HPDE6-E6E7 (cell line): ENCODE results near the gene ACD.
A peak's percentile ranks its signal among the peaks of the same experiment; 100 is the strongest.

Experiments used
- DNase-seq: peaks from one replicate; pipeline ENCODE4 v3.0.0; 2011; ENCODE audit warnings: missing footprints; ENCODE audit errors: extremely low spot score

ACD gene

DNA sequence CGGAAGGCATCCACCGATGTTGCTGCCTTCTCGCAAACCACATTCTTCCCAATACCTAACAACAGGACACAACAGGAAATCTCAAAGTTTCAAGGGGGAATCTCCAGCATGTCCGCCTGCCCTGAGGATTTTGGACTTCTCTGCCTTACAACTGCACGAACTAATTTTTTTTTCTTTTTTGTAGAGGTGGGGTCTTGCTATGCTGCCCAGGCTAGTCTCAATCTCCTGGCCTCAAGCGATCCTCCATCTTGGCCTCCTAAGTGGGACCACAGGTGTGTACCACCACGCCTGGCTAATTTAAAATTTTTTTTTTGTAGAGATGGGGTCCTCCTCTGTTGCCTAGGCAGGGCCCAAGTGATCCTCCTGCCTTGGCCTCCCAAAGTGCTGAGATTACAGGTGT lies 15.9 kb upstream of the ACD start:
- no peak for DNase-seq

DNA sequence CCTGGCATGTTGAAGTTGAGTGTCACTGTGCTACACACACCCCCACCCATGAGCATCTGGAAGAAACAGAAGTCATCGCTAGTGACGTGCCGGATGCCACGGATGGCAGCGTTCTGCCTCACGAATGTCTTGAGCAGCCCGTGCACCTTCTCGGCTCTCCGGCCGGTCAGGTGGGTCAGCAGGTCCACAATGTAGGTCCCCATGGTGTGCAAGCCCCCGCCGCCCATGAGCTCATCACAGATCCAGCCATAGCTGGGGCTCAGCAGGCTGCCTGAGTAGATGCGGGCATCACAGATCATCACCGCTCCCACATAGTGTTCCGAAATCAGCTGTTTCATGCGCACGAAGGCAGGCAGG lies 15.5 kb upstream of the ACD start:
- no peak for DNase-seq

DNA sequence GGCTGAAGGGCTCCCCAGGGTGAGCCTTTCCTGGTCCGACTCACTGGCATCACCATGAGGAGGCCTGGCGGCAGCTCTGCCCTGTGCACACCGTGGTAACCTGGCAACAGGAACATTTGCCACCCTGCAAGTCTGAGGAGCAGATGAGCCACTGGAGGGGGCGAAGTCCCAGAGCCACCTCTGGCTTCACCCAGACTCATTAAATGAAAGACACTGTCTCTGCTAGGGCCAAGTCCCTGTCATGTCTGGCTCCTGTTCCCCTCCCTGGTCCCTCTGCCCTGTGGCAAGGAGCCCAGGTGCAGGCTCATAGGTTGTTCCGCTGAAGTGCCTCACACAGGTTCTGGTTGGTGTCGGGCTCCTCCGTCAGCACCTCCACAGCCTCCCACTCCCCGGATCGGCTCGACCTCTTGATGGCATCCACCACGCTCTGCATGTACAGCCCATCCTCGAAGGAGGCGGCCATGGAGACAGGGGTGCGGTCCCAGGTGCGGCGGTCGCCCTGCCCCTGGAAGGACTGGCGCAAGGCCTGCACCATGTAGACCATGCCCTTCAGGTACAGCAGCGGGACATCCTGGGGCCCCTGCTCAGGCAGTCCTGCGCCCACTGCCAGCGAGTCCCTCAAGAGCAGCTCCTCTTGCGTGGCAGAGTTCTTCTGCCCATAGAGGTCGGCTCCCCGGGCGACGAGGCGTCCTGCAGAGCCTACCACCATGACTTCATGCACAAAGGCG lies 15.0 kb upstream of the ACD start:
- DNase-seq: no peak

DNA sequence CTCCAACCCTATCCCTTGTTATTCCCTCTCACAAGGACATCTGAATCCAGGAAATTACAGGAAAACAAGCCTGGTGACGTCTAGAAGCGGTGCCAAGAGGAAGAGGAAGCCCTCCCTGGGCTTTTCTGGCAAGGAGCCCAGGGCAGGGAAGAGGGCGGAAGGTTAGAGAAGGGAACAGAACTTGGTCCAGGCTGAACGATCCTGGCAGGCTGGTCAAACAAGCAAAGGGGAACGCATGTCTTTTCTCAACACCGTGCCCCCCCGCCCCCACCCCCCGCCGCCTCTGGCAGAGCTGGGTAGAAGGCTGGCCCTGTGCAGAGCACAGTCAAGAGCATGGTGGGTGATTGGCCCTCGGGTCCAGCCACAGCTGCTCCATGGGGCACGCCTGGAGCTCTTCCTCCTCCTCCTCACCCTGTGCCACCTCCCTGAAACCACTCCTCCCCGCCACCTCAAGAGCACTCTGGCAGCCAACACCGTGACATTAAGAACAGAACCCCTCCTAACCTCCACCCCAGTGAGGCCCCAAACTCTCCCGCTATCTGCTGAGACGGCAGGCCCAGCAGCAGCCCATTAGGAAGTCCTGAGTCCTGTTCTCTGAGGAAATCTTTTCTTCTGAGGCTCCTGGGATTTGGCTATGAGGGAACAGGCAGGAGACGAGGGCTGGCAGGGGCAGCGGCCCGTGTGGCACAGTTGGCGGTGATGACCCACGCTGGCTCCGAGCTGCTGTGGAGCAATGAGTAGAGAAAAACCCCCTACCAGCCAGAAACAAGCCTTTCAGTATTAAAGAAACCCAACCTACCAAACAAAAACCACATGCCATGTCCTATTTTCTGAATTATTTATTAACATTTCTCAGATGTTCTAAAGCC lies 13.9 kb upstream of the ACD start:
- DNase-seq: no peak

DNA sequence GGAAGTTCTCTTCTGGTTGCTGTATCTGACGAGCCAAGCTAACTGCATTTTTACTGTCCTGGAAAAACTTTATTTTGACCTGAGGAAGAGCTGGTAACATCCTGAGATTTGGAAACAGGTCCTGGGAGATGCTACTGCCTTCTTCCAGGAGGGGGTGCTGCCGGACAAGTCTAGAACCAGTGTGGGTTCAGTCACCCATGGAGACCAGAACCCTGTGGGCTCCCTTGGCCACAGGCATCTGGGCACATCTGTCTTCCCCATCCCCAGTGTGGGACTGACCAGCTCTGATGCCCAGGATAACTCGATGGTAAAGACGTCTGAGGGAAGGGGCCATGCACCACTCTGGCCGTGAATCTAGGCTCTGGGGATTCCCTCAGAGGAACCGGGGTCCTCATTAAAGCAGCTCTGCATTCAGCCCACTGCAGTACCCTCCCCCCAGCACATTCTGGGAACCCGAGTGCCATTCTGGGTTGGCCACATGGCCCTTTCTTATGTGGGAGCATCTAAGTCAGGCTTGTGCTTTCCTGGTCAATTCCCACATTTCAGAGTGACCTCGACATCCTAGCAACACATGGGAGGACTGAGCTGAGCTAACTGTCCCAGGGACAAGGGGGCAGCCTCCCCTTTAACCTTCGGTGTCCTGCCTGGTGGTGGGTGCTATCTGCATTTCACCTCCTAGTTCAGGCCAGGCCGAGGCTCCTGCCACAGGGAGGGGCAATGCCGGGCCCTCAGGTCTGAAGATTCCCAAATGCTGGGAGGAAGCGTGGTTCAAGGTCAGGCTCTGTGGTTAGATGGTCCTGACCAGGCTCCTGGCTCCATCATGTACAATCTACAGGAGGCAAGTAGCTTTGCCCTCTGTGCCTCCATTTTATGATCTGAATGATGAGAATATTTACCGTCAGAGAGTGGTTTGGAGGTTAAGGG lies 12.9 kb upstream of the ACD start:
- DNase-seq: peak; percentile 79

DNA sequence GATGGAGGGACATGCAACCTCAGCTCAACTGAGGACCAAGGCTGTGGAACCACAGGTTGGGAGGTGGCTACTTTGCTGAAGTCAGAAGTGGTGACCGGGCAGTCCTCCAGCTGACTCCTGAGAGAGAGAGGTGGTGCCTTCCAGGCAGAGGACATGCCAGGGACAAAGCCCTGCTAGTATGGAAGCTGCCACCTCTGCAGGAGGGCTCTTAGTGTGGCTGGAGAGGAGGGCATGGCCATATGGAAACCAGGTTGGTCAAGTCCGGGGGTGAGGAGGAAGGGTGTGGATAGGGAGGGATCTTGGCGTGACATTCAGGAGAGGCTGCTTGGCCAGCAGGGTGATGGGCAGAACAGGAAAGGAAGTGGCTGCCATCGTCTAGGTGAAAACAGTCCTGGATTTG lies 12.2 kb upstream of the ACD start:
- no peak for DNase-seq

DNA sequence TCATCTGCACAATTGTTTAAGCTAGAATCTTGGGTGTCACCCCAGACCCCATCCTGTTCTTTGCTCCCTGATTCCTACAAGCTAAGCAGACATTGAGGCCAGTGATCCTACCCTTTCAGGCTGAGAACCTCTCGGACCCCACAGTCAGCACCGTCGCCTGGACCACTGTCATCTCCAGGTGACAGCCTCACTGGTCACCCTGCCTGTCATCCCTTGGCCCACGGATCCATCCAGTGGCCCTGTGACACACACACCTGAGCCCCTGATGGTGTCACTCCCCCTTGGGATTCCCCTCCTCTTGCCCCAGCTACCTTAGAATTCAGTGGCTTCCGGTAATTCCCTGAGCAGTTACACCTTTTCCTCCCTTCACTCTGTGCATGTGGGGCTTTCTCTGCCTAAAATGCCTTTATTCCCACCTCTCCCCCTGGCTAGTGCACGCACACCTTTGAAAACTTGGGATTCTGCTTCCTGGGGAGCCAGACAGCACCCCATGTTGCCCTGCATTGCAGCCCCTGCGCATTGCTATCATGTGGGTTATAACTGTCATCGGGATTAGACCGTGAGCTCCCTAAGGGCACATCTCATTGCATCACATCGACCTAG lies 9.5 kb upstream of the ACD start:
- no peak for DNase-seq

DNA sequence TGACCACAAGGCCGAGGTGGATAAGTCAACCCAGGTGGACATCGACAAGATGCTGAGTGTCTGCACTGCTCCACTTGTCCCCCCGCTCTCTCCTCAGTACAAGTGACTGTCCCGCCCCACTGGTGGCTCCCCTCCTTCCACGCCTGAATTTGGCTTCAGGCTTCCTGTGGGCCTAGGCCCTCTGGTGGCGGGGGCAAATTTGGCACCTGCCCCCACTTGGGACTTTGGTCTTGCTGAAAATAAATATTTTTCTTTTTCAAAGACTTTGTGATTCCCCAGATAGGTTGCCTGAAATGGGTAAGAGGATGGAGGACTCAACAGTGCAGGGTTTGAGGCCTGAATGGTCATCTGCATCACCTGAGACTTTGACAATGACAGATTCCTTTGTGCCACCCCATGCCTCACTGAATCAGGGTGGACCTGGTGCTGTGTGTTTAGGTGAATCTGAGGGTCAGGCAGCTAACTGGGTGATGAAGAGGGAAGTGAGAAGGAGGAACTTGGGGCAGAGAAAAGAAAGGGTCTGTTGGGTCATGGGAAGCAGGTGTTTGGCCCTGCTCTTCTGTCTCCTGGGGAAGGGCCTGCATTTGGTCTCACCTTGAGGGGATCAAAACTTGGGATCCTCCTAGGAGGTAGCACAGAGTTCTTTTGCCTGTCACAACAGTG lies 8.6 kb upstream of the ACD start:
- no peak for DNase-seq

DNA sequence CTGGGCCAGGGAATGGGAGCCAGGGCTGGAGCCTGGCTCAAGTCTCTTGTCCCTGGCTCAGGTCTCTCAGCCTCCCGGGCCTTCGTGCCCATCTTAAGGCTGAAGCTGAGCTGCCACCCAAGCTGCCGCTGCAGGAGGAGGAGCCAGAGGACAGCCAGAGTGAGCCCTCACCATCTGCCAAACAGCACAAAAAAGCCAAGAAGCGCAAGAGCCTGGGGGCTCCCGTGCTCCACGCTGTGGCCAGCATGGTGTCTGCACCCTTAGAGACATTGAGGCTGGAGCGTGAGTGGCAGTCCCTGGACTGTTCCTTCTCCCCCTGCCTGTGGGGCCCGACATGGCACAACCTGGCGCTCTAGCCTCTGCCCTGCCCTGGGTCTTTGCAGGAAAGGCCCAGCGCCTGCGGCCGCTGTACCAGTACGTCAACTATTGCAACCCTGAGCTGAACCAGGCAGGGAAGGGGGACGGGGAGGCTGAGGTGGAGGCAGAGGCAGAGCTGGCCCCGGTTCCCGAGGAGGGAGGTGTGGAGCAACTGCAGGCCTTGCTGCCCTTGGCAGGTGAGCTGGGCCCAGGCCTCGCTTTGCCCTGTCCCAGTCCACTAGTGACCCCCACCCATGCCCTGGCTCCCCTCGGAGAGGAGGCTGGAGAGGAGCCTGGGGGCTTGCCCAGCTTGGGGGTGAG lies 7.9 kb upstream of the ACD start:
- peak; percentile 99 for DNase-seq

DNA sequence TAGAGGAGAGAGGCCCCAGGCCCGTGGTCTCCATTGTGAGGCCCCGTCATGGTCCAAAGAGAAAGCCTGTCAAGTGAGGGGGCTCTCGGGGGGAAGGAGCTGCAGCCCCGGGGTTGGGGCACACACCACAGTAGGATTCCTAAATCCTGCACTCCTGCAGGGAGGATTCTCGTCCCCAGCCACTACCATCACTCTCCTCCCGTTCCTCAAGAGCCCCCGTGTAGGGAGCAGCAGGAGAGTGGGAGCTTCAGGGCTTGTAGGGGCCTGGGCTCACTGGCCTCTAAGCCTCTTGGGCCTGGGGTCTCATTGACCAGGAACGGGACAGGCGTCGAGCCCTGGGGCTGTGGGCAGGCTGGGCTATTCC lies 7.4 kb upstream of the ACD start:
- no peak for DNase-seq

DNA sequence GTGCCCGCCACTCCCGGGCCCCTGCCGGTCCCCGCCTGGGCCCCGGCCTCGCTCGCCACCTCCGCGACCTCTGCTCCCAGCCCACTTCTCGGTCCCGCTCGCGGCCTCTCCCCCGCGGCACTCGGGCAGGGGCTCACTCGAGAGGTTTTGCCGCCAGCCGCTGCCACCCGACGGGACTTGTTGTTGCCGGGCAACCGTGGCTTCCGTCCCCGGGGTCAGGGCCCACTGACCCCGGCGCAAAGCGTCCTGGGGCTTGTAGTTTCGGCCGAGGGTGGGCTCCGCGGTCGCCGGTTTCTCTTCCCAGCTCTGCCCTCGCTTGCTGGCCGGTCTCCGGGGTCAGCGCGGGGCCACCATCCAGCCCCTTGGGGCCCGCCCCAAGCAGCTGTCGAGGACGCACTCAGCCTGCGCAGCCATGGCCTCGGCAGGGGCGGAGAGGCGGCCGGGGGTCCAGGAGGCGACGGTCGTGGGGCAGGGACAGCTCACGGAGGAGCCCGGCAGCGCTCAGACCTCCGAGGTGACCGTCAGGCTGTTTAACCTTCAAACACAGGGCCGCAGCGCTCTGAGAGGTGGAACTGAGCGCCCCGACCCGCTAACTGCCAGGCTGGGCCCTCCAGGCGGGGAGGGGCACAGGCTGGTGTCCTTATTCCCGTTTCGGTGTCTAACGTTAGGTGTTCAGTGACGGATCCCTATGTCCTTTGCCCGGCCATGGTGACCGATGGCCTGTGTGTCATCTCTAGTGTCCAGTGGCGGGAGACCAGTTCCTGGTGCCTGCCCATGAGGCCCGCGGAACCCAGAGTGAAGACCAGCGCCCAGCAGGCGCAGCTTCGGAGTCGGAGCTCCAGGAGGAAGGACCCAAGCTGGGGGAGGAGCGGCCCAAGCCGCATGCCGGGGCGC lies 6.7 kb upstream of the ACD start, which contains the start of the genes C16orf86 and ENKD1:
Gene C16orf86 (plus strand): TSS at position 256 of the 894 bp plus-strand sequence. CDS start 157 bp downstream, at position 413.
Gene ENKD1 (minus strand): TSS at position 192 of the 894 bp plus-strand sequence. CDS start 308 bp downstream, outside the sequence.
- peak; percentile 79 for DNase-seq

DNA sequence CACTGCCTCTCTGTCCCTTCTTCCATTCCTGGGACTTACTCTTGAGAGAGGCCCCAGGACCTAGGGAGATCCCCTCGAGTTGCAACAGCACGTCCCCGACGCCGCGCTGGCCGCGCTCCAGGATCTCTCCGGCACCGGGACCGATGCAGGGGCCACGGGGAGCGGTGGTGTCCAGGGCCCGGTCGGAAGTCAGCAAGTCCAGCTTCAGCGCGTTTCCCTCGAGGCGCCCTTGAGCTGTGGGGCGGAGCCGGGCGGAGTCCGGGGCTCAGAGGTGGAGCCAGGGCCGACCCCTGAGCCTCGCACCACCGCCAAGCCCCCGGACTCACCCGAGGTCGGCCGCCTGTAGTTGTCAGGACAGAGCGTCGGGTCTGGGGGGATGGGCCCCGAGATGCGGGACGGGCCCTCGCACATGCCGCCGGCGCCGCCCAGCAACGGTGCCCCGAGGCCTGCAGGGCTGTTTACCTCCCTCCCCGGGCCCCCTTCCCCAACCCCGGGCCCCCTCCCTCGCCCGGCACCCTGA lies 6.0 kb upstream of the ACD start:
- DNase-seq: no peak

DNA sequence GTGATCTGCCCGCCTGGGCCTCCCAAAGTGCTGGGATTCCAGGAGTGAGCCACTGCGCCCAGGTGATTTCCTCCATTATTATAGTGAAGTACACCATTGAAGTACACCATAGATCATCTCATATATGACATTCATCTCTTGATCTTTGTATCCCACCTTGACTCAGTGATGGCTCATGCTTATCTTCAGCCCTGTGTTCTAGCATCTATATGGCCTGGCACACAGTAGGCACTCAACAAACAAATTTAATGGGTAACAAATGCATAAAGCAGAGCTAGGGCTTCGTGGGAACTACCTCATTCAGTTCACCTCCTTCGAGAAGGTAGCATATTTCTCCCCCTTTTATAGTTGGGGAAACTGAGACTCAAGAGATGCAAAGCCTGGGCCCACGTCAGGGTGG lies 5.5 kb upstream of the ACD start:
- no peak for DNase-seq

DNA sequence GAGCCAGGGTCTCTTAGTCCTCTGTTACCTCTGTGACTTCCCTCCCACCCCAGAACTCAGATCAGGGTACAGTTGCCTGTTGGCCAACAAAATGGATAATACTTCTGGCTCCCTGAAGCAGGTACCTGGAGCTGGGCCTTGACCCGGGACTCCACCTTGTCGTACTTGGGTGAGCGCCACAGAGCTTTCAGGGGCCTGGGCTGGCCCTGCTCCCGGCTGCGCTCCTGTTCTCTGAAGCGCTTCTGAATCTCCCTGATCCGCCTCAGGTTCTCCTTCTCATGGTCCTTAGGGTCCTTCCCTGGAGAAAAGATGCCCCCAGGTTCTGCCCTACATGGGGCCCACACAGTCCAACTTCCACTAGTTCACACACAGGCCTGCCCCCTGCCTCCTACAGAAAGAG lies 4.8 kb upstream of the ACD start:
- no peak for DNase-seq

DNA sequence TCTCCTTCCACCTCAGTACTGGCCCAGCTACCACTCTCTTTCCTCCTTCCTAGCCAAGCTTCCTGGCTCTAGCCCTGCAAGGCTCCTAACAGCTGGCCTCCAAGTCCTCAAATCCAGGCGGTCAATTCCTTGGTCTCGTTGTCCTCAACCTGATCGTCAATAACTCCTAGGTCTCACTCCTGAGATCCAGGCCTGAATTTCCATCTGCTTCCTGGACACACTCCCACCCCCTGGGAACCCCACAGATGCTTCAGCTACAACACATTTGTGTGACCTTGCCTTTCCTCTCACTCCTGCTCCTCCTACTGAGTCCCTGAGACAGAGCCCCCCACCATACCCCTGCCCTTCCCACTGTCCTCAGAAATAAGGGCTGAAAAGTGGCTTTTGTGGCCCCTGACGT lies 4.2 kb upstream of the ACD start:
- no peak for DNase-seq

DNA sequence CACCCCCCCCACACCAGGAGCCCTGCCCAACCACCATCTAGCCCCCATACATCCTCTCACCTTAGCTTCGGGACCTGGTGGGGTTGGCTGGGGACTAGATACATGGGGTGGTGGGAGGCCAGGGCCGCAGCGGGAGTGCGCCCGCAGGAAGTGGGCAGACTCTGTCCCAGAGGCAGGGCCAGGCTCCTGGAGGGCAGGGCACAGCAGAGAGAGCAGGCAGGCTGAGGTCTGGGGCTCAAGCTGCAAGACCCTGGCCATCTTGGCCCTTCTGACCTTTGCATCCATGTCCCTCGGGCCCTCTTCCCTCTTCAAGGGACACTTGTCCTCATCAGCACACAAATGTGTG lies 3.8 kb upstream of the ACD start:
- no peak for DNase-seq

DNA sequence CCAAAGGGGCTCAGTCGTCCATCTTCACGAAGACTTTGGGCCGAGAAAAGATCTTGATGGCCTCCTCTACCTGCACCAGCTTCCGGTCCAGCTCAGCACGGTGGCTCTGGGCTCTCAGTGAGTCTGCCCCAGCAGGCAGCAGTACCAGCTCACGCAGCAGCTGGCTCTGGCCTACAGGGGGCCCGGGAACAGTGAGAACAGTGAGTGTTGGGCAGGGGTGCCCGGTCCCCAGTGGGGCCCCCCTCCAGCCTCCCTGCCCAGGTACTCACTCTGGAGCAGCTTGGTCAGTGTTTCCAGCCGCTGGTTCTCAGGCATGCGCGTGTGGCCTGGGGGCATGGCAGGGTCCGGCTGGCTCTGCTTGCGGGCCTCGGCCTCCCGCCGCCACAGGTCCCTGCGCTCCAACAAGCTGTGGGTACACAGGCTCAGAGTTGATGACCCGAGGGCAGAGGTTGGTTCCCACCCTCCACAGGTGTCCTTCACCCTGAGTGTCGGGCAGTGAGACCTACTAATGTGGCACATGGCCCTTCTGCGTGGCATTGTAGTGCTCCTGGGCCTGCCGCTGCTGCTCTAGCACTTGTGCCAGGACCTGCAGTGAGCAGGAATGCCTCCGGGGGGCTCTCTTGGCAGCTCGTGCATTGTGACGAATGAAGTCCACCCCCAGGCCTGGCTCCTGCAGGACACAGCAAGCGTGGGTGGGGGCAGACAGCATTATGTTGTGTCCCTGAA lies 3.3 kb upstream of the ACD start:
- DNase-seq: no peak

DNA sequence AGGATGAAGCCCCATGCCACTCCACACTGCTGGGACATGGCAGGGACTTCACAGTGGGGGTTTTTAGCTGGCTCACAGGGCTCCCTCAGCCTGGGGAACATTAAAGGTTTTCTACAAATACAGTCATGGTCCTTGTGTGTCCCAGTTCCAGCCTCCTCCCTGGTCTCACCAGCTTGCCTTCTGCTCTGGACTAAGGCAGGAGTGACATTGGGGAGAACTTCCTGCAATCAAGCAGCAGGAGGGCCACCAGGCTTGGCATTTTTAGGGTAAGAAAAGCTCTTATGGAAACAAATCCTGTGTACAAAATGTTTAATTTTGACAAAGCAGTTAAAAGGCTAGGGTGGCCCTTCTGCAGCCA lies 2.6 kb upstream of the ACD start:
- no peak for DNase-seq
